WTC11 (cell line): ENCODE measurements around the gene MRTFB. TPM values are rescaled to one million over a fixed set of nuclear protein-coding genes. Genes with fewer than 3 reads are reported as not detected.
"Not testable (repeated sequence)": the region's sequence is repeated elsewhere in the genome, so short reads cannot be mapped to it uniquely, and the experiment has no call there.

ENCODE experiments used
- ATAC-seq: fragments of 200-7000 bp; cut with Tn5 transposase; 2 replicates; pipeline ENCODE4 v1.10.0; 2021; ENCODE audit warnings: mild to moderate bottlenecking, moderate library complexity
- CTCF ChIA-PET: fragments of 300-600 bp; sonication (Branson Sonifier 250); formaldehyde crosslinking; loops from one replicate; lab custom pipeline; 2021; ENCODE audit warnings: antibody characterized with exemption; lab: Charles Lee
- POLR2A ChIA-PET: fragments of 350-600 bp; sonication (Branson Sonifier 250); formaldehyde crosslinking; loops from one replicate; lab custom pipeline; 2021; ENCODE audit warnings: antibody characterized with exemption; lab: Charles Lee
- DNase-seq: peaks from one replicate; pipeline ENCODE4 v3.0.0; 2021; ENCODE audit warnings: low spot score
- H3K27ac Mint-ChIP-seq: 2 replicates; pipeline ENCODE4 v1.8.0; 2021; ENCODE audit warnings: mixed read lengths
- H3K27me3 Mint-ChIP-seq: 2 replicates; pipeline ENCODE4 v1.8.0; 2021; ENCODE audit warnings: low read depth, mild to moderate bottlenecking, moderate library complexity, mixed read lengths
- H3K36me3 Mint-ChIP-seq: 2 replicates; pipeline ENCODE4 v1.8.0; 2021; ENCODE audit warnings: mixed read lengths
- H3K4me1 Mint-ChIP-seq: 2 replicates; pipeline ENCODE4 v1.8.0; 2022; ENCODE audit warnings: mixed read lengths
- H3K4me3 Mint-ChIP-seq: 2 replicates; pipeline ENCODE4 v1.8.0; 2021; ENCODE audit warnings: mild to moderate bottlenecking, moderate library complexity, mixed read lengths
- H3K9me3 Mint-ChIP-seq: 2 replicates; pipeline ENCODE4 v1.8.0; 2021; ENCODE audit warnings: mixed read lengths
- AFF4 ChIP-seq: sonication (generic); formaldehyde crosslinking; IDR thresholded peaks from 2 replicates; pipeline ENCODE4 v1.8.1; 2023; ENCODE audit warnings: mild to moderate bottlenecking, missing genetic modification reagents, borderline replicate concordance
- CREM ChIP-seq: sonication (generic); formaldehyde crosslinking; IDR thresholded peaks from 2 replicates; pipeline ENCODE4 v1.8.1; 2022; ENCODE audit warnings: mild to moderate bottlenecking, missing genetic modification reagents, moderate library complexity
- ELF4 ChIP-seq: sonication (generic); formaldehyde crosslinking; IDR thresholded peaks from 2 replicates; pipeline ENCODE4 v1.8.1; 2022; ENCODE audit warnings: low read depth, mild to moderate bottlenecking, moderate library complexity, missing genetic modification reagents
- ETV6 ChIP-seq: sonication (generic); formaldehyde crosslinking; IDR thresholded peaks from 2 replicates; pipeline ENCODE4 v1.8.1; 2022; ENCODE audit warnings: mild to moderate bottlenecking, missing genetic modification reagents
- IRF2 ChIP-seq: sonication (generic); formaldehyde crosslinking; IDR thresholded peaks from 2 replicates; pipeline ENCODE4 v1.8.0; 2022; ENCODE audit warnings: low read depth, missing genetic modification reagents, borderline replicate concordance
- KAT7 ChIP-seq: sonication (generic); formaldehyde crosslinking; IDR thresholded peaks from 2 replicates; pipeline ENCODE4 v1.8.1; 2023; ENCODE audit warnings: missing genetic modification reagents, mild to moderate bottlenecking, borderline replicate concordance
- MAX ChIP-seq: sonication (generic); formaldehyde crosslinking; IDR thresholded peaks from 2 replicates; pipeline ENCODE4 v1.8.0; 2022; ENCODE audit warnings: mild to moderate bottlenecking, missing genetic modification reagents
- MLX ChIP-seq: sonication (generic); formaldehyde crosslinking; IDR thresholded peaks from 2 replicates; pipeline ENCODE4 v1.8.1; 2023; ENCODE audit warnings: mild to moderate bottlenecking, missing genetic modification reagents, moderate library complexity
- NFYB ChIP-seq: sonication (generic); formaldehyde crosslinking; conservative IDR thresholded peaks from 2 replicates; pipeline ENCODE4 v1.8.0; 2022; ENCODE audit warnings: low read depth, missing genetic modification reagents
- NR2C2 ChIP-seq: sonication (generic); formaldehyde crosslinking; IDR thresholded peaks from 2 replicates; pipeline ENCODE4 v1.8.0; 2022; ENCODE audit warnings: mild to moderate bottlenecking, missing genetic modification reagents
- RORB ChIP-seq: fragments of 250-450 bp; sonication (Bioruptor Pico); IDR thresholded peaks from 2 replicates; pipeline ENCODE4 v1.9.0; 2021; ENCODE audit warnings: mild to moderate bottlenecking
- SMAD3 ChIP-seq: sonication (generic); formaldehyde crosslinking; IDR thresholded peaks from 2 replicates; pipeline ENCODE4 v1.8.0; 2022; ENCODE audit warnings: missing genetic modification reagents, mild to moderate bottlenecking, borderline replicate concordance
- TCF7 ChIP-seq: sonication (generic); formaldehyde crosslinking; IDR thresholded peaks from 2 replicates; pipeline ENCODE4 v1.8.0; 2022; ENCODE audit warnings: mild to moderate bottlenecking, low read depth, missing genetic modification reagents, moderate library complexity
- TEAD4 ChIP-seq: sonication (generic); formaldehyde crosslinking; IDR thresholded peaks from 2 replicates; pipeline ENCODE4 v1.8.0; 2022; ENCODE audit warnings: mild to moderate bottlenecking, missing genetic modification reagents
- TP53 ChIP-seq: sonication (generic); formaldehyde crosslinking; IDR thresholded peaks from 2 replicates; pipeline ENCODE4 v1.8.1; 2023; ENCODE audit warnings: mild to moderate bottlenecking, missing genetic modification reagents
- USF1 ChIP-seq: sonication (generic); formaldehyde crosslinking; IDR thresholded peaks from 2 replicates; pipeline ENCODE4 v1.8.0; 2022; ENCODE audit warnings: mild to moderate bottlenecking, missing genetic modification reagents
- ZBTB43 ChIP-seq: sonication (generic); formaldehyde crosslinking; IDR thresholded peaks from 2 replicates; pipeline ENCODE4 v1.8.1; 2023; ENCODE audit warnings: mild to moderate bottlenecking, missing genetic modification reagents
- ZMAT4 ChIP-seq: fragments of 250-450 bp; sonication (Bioruptor Pico); IDR thresholded peaks from 2 replicates; pipeline ENCODE4 v1.9.0; 2021; ENCODE audit warnings: mild to moderate bottlenecking
- ZNF138 ChIP-seq: sonication (generic); formaldehyde crosslinking; conservative IDR thresholded peaks from 2 replicates; pipeline ENCODE4 v1.8.1; 2022; ENCODE audit warnings: mild to moderate bottlenecking, moderate library complexity, missing genetic modification reagents
- ZNF281 ChIP-seq: sonication (generic); formaldehyde crosslinking; IDR thresholded peaks from 2 replicates; pipeline ENCODE4 v1.8.0; 2023; ENCODE audit warnings: mild to moderate bottlenecking, missing genetic modification reagents
- ZNF416 ChIP-seq: fragments of 250-450 bp; sonication (Bioruptor Pico); IDR thresholded peaks from 2 replicates; pipeline ENCODE4 v1.9.0; 2021; ENCODE audit warnings: mild to moderate bottlenecking, inconsistent platforms
- ZNF425 ChIP-seq: fragments of 250-450 bp; sonication (Bioruptor Pico); conservative IDR thresholded peaks from 2 replicates; pipeline ENCODE4 v1.9.0; 2021; ENCODE audit warnings: mild to moderate bottlenecking
- total RNA-seq: library from RNA; stranded (reverse); gene quantifications from 3 replicates; pipeline ENCODE4 v1.2.3, GENCODE V29; 2021

MRTFB gene
- total RNA-seq, 1 experiment from 2014 or later, result 30.8 TPM

- no peak for TF ChIP-seq AFF4 (CRISPR knock-in tag)
- no peak for TF ChIP-seq ZMAT4 (CRISPR knock-in tag)
- TF ChIP-seq CREM (CRISPR knock-in tag), result no peak
- no peak for TF ChIP-seq MAX
- TF ChIP-seq MLX (CRISPR knock-in tag), result no peak
- TF ChIP-seq KAT7 (CRISPR knock-in tag), result no peak
These were observed 110.4 kb downstream of the MRTFB start (continued) for GRCh38 chr16:14181371-14182050.

- DNase-seq (no peak), ATAC-seq (no peak)
- Mint-ChIP-seq H3K9me3 (no peaks in the 10 kb centered on the region), H3K27me3 (no peaks in the 10 kb centered on the region), H3K27ac (no peak overlapping the region), H3K4me1 (peaks cover 39% of the 10 kb centered on the region), H3K4me3 (no peak overlapping the region), H3K36me3 (no peaks in the 10 kb centered on the region)
- ChIA-PET CTCF (no interaction called here), POLR2A (no interaction called here)
- no peak for TF ChIP-seq IRF2
- no peak for TF ChIP-seq ZNF138 (CRISPR knock-in tag)
- TF ChIP-seq TP53 (CRISPR knock-in tag), result no peak
- TF ChIP-seq ZBTB43 (CRISPR knock-in tag), result no peak
- no peak for TF ChIP-seq TCF7 (CRISPR knock-in tag)
- no peak for TF ChIP-seq ZNF425
- TF ChIP-seq ZNF281 (CRISPR knock-in tag), result no peak
- TF ChIP-seq TEAD4 (CRISPR knock-in tag), result no peak
- no peak for TF ChIP-seq CREM (CRISPR knock-in tag)
- no peak for TF ChIP-seq ETV6 (CRISPR knock-in tag)
- TF ChIP-seq SMAD3 (CRISPR knock-in tag), result no peak
- TF ChIP-seq NR2C2, result no peak
- TF ChIP-seq USF1 (CRISPR knock-in tag), result no peak
- no peak for TF ChIP-seq NFYB (CRISPR knock-in tag)
- TF ChIP-seq ELF4 (CRISPR knock-in tag), result no peak
- TF ChIP-seq ZNF416 (CRISPR knock-in tag), result no peak
- TF ChIP-seq RORB, result no peak
- no peak for TF ChIP-seq MAX
These were observed 111.9 kb downstream of the MRTFB start for GRCh38 chr16:14182999-14183398.

GRCh38 chr16:14183962-14184361 lies 112.8 kb downstream of the MRTFB start:
- H3K27ac Mint-ChIP-seq, CTCF ChIA-PET, H3K36me3 Mint-ChIP-seq, H3K27me3 Mint-ChIP-seq, ATAC-seq, DNase-seq, H3K9me3 Mint-ChIP-seq, H3K4me3 Mint-ChIP-seq: not testable (repeated sequence)
- H3K4me1 Mint-ChIP-seq, result peaks cover 40% of the 10 kb centered on the region
- POLR2A ChIA-PET, result interaction anchor here (0.7 kb wide), 1 partner anchor 253 kb away, joined by 5 read pairs; no protein-coding TSS in a partner anchor
